ENCODE measurements around the gene NPB. TPM values are rescaled to one million over a fixed set of nuclear protein-coding genes. Genes with fewer than 3 reads are reported as not detected.

The NPB gene
- total and polyA plus RNA-seq, 2 of the 8 experiments (the other 6 are each of a cell fraction or from before 2014, with no cell fraction given): 1.5 to 2.5 TPM

- no peak for TF ChIP-seq RBBP5 (IDR thresholded peaks at IDR 0.05; ENCODE audit: borderline replicate concordance, low read depth, low read length)
- no peak for TF ChIP-seq SP4 (IDR thresholded peaks at IDR 0.05; ENCODE audit: low read length)
- no peak for TF ChIP-seq TBP (IDR thresholded peaks at IDR 0.05; ENCODE audit: low read depth, low read length)
Observed at GRCh38 chr17:81890447-81891302, 11.4 kb upstream of the NPB start (continued).
